H1 (cell line): ENCODE data around the gene ARHGEF12. TPM values are rescaled to one million over a fixed set of nuclear protein-coding genes. Genes with fewer than 3 reads are reported as not detected.

Experiments used
- SIX5 ChIP-seq: IDR thresholded peaks from 2 replicates; pipeline ENCODE4 v1.6.1; 2011; ENCODE audit warnings: mild to moderate bottlenecking, low read depth, low read length
- polyA plus RNA-seq, 7 experiments: library from polyadenylated mRNA; depleted of rRNA in 3 of 7; stranded (reverse) in 5 of 7; unstranded in 2 of 7; fragments of >200 nt in 5 of 7; fragments of 200-250 nt in 2 of 7; gene quantifications; 1 replicate in 5 of 7; 2 replicates in 1 of 7; 4 replicates in 1 of 7; pipeline versions ENCODE4 v1.2.1 to v1.2.3, GENCODE V29; 2011 to 2013; ENCODE audit warnings: missing spikeins in 2 of 7, mixed read lengths in 2 of 7
- total RNA-seq: library from RNA; stranded (reverse); fragmentation: NEBNext Ultra II Directional; extraction: Animal tissue kit (Norgen Biotek cat#: 25700); gene quantifications from 2 replicates; pipeline ENCODE4 v1.2.1, GENCODE V29; 2021

The ARHGEF12 gene
- total and polyA plus RNA-seq, 2 of the 8 experiments (the other 6 are each of a cell fraction or from before 2014, with no cell fraction given), result 5.1 to 33.7 TPM

DNA sequence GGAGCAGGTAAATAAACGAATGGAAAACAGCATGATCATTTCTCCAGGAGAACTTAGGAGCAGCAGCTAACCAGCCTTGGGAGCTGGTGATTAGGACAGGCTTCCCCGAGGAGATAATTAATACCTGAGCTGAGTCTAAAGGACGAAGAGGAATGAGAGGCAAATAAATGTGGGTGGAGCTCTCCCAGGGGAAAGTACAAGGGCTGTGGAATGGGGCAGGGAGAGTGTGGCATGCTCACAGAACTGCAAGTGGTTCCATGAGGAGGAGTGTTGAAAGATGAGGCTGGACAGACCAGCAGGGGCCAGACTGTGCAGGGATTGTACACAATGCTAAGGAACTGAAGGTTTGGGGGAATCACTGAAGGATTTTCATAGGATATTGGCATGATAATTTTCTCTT lies 25.3 kb upstream of the ARHGEF12 start (continued):
- TF ChIP-seq SIX5, result no peak
